ENCODE results near the gene HIVEP3.

GRCh38 chr1:41733021-41733420 lies 185.7 kb downstream of the HIVEP3 start:
- no peak for TF ChIP-seq CTCF (conservative IDR thresholded peaks at IDR 0.05)
- TF ChIP-seq EZH2 (IDR thresholded peaks at IDR 0.05; ENCODE audit: low read depth), result no peak
